ENCODE data around the gene SLC4A4.

DNA sequence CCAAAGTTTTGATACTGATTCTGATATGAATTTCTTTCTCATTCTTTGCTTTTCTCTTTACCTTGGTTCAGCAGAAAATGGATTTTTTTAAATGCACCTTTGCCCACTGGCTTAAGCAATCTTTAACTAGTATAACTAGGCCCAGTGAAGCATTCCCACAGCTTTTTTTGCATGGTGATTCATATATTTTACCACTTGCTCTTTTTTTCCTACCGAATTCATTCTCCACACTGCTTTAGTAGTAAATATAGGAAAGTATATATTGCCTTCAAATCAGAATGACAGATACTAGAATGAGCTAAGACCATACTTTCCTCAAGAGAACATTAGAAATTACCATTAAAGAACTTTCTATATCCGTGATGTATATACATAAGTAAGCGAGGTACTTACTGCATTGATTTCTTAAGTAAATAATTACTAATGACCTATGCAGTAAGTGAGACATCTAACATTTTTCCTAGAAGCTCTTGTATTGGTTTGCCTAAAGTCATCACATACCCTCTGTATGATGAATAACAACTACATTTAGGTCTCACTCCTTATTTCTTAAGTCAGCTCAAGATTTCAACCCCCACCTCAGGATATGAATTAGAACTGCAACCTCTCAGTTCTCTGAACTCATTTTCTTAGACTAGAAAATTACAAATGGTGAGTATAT, 44.2 kb downstream of the SLC4A4 start:
- TF ChIP-seq SMAD1 (IDR thresholded peaks at IDR 0.05; ENCODE audit: low read depth, partially characterized antibody) (no peak), TAF1 (IDR thresholded peaks at IDR 0.05; ENCODE audit: borderline replicate concordance, low read depth, low read length) (no peak), RAD21 (IDR thresholded peaks at IDR 0.05; ENCODE audit: insufficient read depth, low read depth, low read length) (no peak), CREM (IDR thresholded peaks at IDR 0.05; ENCODE audit: low read depth) (no peak)

All from GM12878 (cell line).